K562 (cell line): ENCODE measurements around the gene TYW1B. TPM values are rescaled to one million over a fixed set of nuclear protein-coding genes. Genes with fewer than 3 reads are reported as not detected.

Source experiments
- CBX8 ChIP-seq: fragments of 200-600 bp; sonication (generic); IDR thresholded peaks from 2 replicates; pipeline ENCODE4 v1.6.1; 2012; ENCODE audit warnings: borderline replicate concordance, mixed run types, low read depth, mild to moderate bottlenecking, moderate library complexity, mixed read lengths, low read length, control low read depth, inconsistent platforms; ENCODE audit not compliant: poor library complexity, severe bottlenecking; ENCODE audit errors: extremely low read depth
- CEBPG ChIP-seq, 3 experiments: fragments of 200-800 bp in 1 of 3; sonication (Bioruptor generic) in 1 of 3; sonication (generic) in 1 of 3; formaldehyde crosslinking in 1 of 3; IDR thresholded peaks in 2 of 3; conservative IDR thresholded peaks in 1 of 3; 2 replicates each; pipeline versions ENCODE4 v1.6.1 to v1.8.0; 2016 to 2022; ENCODE audit warnings: missing compliant biosample characterization in 2 of 3, missing genetic modification characterization in 2 of 3, mild to moderate bottlenecking in 1 of 3, missing genetic modification reagents in 1 of 3
- RCOR1 ChIP-seq, 2 experiments: IDR thresholded peaks; 2 replicates each; pipeline ENCODE4 v1.6.1; 2012; ENCODE audit warnings: low read depth in 2 of 2, low read length in 2 of 2, borderline replicate concordance in 1 of 2, improper control_type of control experiment in 1 of 2
- SIN3A ChIP-seq, 2 experiments: fragments of 150-350 bp in 1 of 2; IDR thresholded peaks; 2 replicates each; pipeline ENCODE4 v1.6.1; 2011 to 2016; ENCODE audit warnings: borderline replicate concordance in 2 of 2, low read depth in 2 of 2, low read length in 2 of 2, mild to moderate bottlenecking in 2 of 2, moderate library complexity in 2 of 2; ENCODE audit not compliant: control insufficient read depth in 1 of 2
- ZNF384 ChIP-seq: IDR thresholded peaks from 2 replicates; pipeline ENCODE4 v1.6.1; 2012; ENCODE audit warnings: low read depth, low read length, improper control_type of control experiment
- polyA plus RNA-seq, 8 experiments: library from polyadenylated mRNA; depleted of rRNA in 4 of 8; stranded (reverse) in 5 of 8; unstranded in 3 of 8; fragments of >200 nt; fragmentation: Nextera tagmentation in 2 of 8; fragmentation: Illumina TruSeq in 1 of 8; extraction: Ambion mirVana in 2 of 8; extraction: Trizol in 1 of 8; gene quantifications; 2 replicates each; pipeline versions ENCODE4 v1.2.1 to v1.2.3, GENCODE V29; 2011 to 2014; ENCODE audit warnings: inconsistent platforms in 1 of 8, missing spikeins in 1 of 8
- total RNA-seq, 7 experiments: library from RNA; depleted of rRNA in 6 of 7; stranded (reverse); fragments of >200 nt in 6 of 7; fragmentation: Illumina TruSeq in 2 of 7; extraction: Trizol in 2 of 7; gene quantifications; 2 replicates each; pipeline versions ENCODE4 v1.2.1 to v1.2.3, GENCODE V29; 2011 to 2021; ENCODE audit warnings: low replicate concordance in 1 of 7
- TF ChIP-seq, protein P1 (sequence below), 2 experiments: fragments of 450-650 bp in 1 of 2; IDR thresholded peaks; 2 replicates each; pipeline ENCODE4 v1.6.1; 2011 to 2017; ENCODE audit warnings: low read depth in 2 of 2, antibody characterized with exemption in 1 of 2, borderline replicate concordance in 1 of 2, low read length in 1 of 2, mild to moderate bottlenecking in 1 of 2, mixed read lengths in 1 of 2; ENCODE audit not compliant: control insufficient read depth in 1 of 2
- TF ChIP-seq, protein P2 (sequence below): fragments of 250-450 bp; sonication (Bioruptor Pico); IDR thresholded peaks from 2 replicates; pipeline ENCODE4 v1.5.0; 2020; ENCODE audit warnings: mild to moderate bottlenecking
- TF ChIP-seq, protein P3 (sequence below): sonication (generic); formaldehyde crosslinking; IDR thresholded peaks from 2 replicates; pipeline ENCODE4 v1.8.0; 2022; ENCODE audit warnings: mild to moderate bottlenecking, low read depth, missing genetic modification reagents
- TF ChIP-seq, protein P4 (sequence below): fragments of 200-800 bp; sonication (Bioruptor generic); IDR thresholded peaks from 2 replicates; pipeline ENCODE4 v1.6.1; 2017; ENCODE audit warnings: missing genetic modification characterization, missing compliant biosample characterization
- TF ChIP-seq, protein P5 (sequence below), 2 experiments: IDR thresholded peaks; 2 replicates each; pipeline ENCODE4 v1.6.1; 2011; ENCODE audit warnings: borderline replicate concordance in 1 of 2, control low read depth in 1 of 2, low read depth in 1 of 2, low read length in 1 of 2, mild to moderate bottlenecking in 1 of 2, mixed read lengths in 1 of 2, moderate library complexity in 1 of 2; ENCODE audit not compliant: insufficient read depth in 1 of 2, insufficient read length in 1 of 2, poor library complexity in 1 of 2, severe bottlenecking in 1 of 2; ENCODE audit errors: extremely low read depth in 1 of 2

Gene TYW1B
- total and polyA plus RNA-seq, 9 of the 15 experiments (the other 6 are each of a cell fraction or from before 2014, with no cell fraction given): 5.8 to 14.7 (median 9.8) TPM

DNA sequence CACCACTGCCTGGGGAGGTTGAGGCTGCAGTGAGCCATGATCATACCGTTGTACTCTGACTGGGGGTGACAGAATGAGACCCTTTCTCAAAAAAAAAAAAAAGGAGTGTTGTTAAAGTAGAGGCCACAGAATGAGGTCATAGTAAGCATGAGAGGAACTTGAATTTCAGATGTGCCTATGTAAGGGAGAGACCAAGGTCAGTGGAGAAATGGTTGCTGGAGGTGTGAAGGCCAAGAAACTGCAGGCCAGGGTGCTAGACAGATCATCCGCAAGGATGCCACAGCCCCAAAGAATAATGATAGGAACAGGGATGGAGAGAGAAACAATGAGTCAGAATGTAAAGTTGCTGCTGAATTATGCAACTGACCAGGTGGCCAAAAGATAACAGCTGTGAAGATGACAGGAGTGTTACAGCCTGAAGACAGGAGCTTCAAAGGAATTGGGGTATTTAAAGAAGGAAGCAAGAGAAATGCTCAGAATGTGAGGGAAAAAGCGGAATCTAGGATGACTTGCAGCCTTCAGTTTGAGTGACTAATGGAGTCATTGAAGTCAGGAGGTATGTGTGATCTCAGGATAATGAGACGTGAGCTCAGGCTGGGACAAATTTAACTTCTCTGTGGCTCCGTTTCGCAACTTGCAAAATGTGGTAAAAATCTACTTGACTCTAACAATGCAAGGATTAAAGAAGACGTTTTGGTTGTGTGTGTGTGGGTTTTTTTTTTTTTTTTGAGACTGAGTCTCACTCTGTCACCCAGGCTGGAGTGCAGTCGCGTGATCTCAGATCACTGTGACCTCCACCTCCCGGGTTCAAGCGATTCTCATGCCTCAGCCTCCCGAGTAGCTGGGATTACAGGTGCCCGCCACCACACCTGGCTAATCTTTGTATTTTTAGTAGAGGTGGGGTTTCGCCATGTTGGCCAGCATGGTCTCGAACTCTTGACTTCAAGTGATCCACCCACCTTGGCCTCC is 22.2 kb downstream of the TYW1B start (continued):
- TF ChIP-seq, protein P1, sequence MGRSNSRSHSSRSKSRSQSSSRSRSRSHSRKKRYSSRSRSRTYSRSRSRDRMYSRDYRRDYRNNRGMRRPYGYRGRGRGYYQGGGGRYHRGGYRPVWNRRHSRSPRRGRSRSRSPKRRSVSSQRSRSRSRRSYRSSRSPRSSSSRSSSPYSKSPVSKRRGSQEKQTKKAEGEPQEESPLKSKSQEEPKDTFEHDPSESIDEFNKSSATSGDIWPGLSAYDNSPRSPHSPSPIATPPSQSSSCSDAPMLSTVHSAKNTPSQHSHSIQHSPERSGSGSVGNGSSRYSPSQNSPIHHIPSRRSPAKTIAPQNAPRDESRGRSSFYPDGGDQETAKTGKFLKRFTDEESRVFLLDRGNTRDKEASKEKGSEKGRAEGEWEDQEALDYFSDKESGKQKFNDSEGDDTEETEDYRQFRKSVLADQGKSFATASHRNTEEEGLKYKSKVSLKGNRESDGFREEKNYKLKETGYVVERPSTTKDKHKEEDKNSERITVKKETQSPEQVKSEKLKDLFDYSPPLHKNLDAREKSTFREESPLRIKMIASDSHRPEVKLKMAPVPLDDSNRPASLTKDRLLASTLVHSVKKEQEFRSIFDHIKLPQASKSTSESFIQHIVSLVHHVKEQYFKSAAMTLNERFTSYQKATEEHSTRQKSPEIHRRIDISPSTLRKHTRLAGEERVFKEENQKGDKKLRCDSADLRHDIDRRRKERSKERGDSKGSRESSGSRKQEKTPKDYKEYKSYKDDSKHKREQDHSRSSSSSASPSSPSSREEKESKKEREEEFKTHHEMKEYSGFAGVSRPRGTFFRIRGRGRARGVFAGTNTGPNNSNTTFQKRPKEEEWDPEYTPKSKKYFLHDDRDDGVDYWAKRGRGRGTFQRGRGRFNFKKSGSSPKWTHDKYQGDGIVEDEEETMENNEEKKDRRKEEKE (IDR thresholded peaks at IDR 0.05; ENCODE audit: borderline replicate concordance in 1 of 2, control insufficient read depth in 1 of 2, low read depth in 2 of 2, low read length in 1 of 2): peak in 1 of 2 experiments; percentile 48; a peak in 1 of 4 replicates
- TF ChIP-seq, protein P2, sequence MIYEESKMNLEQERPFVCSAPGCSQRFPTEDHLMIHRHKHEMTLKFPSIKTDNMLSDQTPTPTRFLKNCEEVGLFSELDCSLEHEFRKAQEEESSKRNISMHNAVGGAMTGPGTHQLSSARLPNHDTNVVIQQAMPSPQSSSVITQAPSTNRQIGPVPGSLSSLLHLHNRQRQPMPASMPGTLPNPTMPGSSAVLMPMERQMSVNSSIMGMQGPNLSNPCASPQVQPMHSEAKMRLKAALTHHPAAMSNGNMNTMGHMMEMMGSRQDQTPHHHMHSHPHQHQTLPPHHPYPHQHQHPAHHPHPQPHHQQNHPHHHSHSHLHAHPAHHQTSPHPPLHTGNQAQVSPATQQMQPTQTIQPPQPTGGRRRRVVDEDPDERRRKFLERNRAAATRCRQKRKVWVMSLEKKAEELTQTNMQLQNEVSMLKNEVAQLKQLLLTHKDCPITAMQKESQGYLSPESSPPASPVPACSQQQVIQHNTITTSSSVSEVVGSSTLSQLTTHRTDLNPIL: no peak
- TF ChIP-seq SIN3A (IDR thresholded peaks at IDR 0.05; ENCODE audit: borderline replicate concordance in 2 of 2, control insufficient read depth in 1 of 2, low read depth in 2 of 2, low read length in 2 of 2) (peak; percentile 91 to 98; a peak in 3 of 4 replicates), CEBPG (CRISPR knock-in tag; IDR thresholded peaks at IDR 0.05) (peak; percentile 97), CEBPG (tag; conservative IDR thresholded peaks at IDR 0.05 in 1 of 2, IDR thresholded peaks at IDR 0.05 in 1 of 2) (peak; percentile 95 to 99), ZNF384 (0 out of 2 replicates have a peak, but pooled peaks have one; percentile 44), RCOR1 (IDR thresholded peaks at IDR 0.05; ENCODE audit: borderline replicate concordance in 1 of 2, low read depth in 2 of 2, low read length in 2 of 2) (peak; percentile 37 to 94; a peak in 3 of 4 replicates), CBX8 (no peak)
- TF ChIP-seq, protein P3, sequence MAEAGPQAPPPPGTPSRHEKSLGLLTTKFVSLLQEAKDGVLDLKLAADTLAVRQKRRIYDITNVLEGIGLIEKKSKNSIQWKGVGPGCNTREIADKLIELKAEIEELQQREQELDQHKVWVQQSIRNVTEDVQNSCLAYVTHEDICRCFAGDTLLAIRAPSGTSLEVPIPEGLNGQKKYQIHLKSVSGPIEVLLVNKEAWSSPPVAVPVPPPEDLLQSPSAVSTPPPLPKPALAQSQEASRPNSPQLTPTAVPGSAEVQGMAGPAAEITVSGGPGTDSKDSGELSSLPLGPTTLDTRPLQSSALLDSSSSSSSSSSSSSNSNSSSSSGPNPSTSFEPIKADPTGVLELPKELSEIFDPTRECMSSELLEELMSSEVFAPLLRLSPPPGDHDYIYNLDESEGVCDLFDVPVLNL: no peak
- TF ChIP-seq, protein P4, sequence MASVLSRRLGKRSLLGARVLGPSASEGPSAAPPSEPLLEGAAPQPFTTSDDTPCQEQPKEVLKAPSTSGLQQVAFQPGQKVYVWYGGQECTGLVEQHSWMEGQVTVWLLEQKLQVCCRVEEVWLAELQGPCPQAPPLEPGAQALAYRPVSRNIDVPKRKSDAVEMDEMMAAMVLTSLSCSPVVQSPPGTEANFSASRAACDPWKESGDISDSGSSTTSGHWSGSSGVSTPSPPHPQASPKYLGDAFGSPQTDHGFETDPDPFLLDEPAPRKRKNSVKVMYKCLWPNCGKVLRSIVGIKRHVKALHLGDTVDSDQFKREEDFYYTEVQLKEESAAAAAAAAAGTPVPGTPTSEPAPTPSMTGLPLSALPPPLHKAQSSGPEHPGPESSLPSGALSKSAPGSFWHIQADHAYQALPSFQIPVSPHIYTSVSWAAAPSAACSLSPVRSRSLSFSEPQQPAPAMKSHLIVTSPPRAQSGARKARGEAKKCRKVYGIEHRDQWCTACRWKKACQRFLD (CRISPR knock-in tag): peak; percentile 95
- TF ChIP-seq, protein P5, sequence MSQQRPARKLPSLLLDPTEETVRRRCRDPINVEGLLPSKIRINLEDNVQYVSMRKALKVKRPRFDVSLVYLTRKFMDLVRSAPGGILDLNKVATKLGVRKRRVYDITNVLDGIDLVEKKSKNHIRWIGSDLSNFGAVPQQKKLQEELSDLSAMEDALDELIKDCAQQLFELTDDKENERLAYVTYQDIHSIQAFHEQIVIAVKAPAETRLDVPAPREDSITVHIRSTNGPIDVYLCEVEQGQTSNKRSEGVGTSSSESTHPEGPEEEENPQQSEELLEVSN (IDR thresholded peaks at IDR 0.05; ENCODE audit: borderline replicate concordance in 1 of 2, extremely low read depth in 1 of 2, insufficient read depth in 1 of 2, insufficient read length in 1 of 2, low read depth in 1 of 2, low read length in 1 of 2, poor library complexity in 1 of 2, severe bottlenecking in 1 of 2): peak; percentile 39 to 64
